ENCODE data around the gene NLGN1. TPM values are rescaled to one million over a fixed set of nuclear protein-coding genes. Genes with fewer than 3 reads are reported as not detected.

The NLGN1 gene
- total RNA-seq, 1 donor from 2014 or later = not detected

GRCh38 chr3:173750095-173750494, 352.6 kb downstream of the NLGN1 start:
- DNase-seq (no peak), ATAC-seq (ENCODE audit: low read depth) (no peak)
- Mint-ChIP-seq H3K27me3 (no peaks in the 10 kb centered on the region), H3K27ac (no peak overlapping the region), H3K4me1 (no peaks in the 10 kb centered on the region), H3K4me3 (no peak overlapping the region), H3K9me3 (peaks cover 2% of the 10 kb centered on the region), H3K36me3 (ENCODE audit: low read depth) (no peaks in the 10 kb centered on the region)
- intact Hi-C loops (cut with micrococcal nuclease) = no loop called here
- ChIA-PET POLR2A (no interaction called here), CTCF (no interaction called here)
- no peak for TF ChIP-seq CTCF (IDR thresholded peaks at IDR 0.05)

GRCh38 chr3:173750591-173750990, 353.0 kb downstream of the NLGN1 start:
- Mint-ChIP-seq H3K9me3 (peaks cover 2% of the 10 kb centered on the region), H3K27ac (no peak overlapping the region), H3K4me1 (no peaks in the 10 kb centered on the region), H3K36me3 (ENCODE audit: low read depth) (no peaks in the 10 kb centered on the region), H3K4me3 (no peak overlapping the region), H3K27me3 (no peaks in the 10 kb centered on the region)
- intact Hi-C loops (cut with micrococcal nuclease) = no loop called here
- ChIA-PET POLR2A (no interaction called here), CTCF (no interaction called here)
- no peak for DNase-seq
- TF ChIP-seq CTCF (IDR thresholded peaks at IDR 0.05) = no peak
- ATAC-seq (ENCODE audit: low read depth) = no peak

GRCh38 chr3:173753593-173753992, 356.0 kb downstream of the NLGN1 start:
- intact Hi-C loops (cut with micrococcal nuclease) = no loop called here
- POLR2A ChIA-PET = no interaction called here
- DNase-seq (no peak), ATAC-seq (ENCODE audit: low read depth) (no peak)
- no peaks in the 10 kb centered on the region for H3K4me1 Mint-ChIP-seq
- no peak for TF ChIP-seq CTCF (IDR thresholded peaks at IDR 0.05)
- H3K27ac Mint-ChIP-seq = no peak overlapping the region
- H3K9me3 Mint-ChIP-seq = no peaks in the 10 kb centered on the region
- CTCF ChIA-PET = no interaction called here
- H3K4me3 Mint-ChIP-seq = no peak overlapping the region
- no peaks in the 10 kb centered on the region for H3K36me3 Mint-ChIP-seq (ENCODE audit: low read depth)
- no peaks in the 10 kb centered on the region for H3K27me3 Mint-ChIP-seq

GRCh38 chr3:173755161-173755560, 357.6 kb downstream of the NLGN1 start:
- CTCF ChIA-PET = no interaction called here
- Mint-ChIP-seq H3K9me3 (no peaks in the 10 kb centered on the region), H3K27ac (no peak overlapping the region), H3K36me3 (ENCODE audit: low read depth) (no peaks in the 10 kb centered on the region), H3K4me3 (no peak overlapping the region), H3K4me1 (no peaks in the 10 kb centered on the region), H3K27me3 (no peaks in the 10 kb centered on the region)
- POLR2A ChIA-PET = no interaction called here
- intact Hi-C loops (cut with micrococcal nuclease) = no loop called here
- ATAC-seq (ENCODE audit: low read depth) (no peak), DNase-seq (no peak)
- TF ChIP-seq CTCF (IDR thresholded peaks at IDR 0.05) = no peak

DNA sequence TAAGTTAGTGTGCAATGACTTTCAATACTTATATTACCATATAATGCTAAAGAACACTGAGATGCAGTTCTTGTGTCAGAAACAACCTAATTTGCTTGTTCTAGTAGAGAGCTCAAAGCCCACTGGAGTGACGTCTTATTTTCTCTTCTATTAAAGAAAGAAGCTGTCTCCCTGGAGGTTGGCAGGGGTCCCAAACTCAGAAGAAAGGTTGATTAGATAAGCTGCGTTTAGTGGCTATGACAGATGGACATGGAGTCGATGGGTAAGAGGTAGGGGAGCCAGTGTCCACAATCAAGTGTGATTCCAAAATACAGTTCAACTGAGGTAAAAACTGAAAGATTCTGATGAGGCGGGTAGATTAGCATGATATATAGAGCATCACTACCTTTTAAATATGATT, 363.6 kb downstream of the NLGN1 start:
- no peaks in the 10 kb centered on the region for H3K27me3 Mint-ChIP-seq
- ATAC-seq (ENCODE audit: low read depth) (no peak), DNase-seq (no peak)
- no peak overlapping the region for H3K4me3 Mint-ChIP-seq
- H3K9me3 Mint-ChIP-seq = peaks cover 2% of the 10 kb centered on the region
- H3K4me1 Mint-ChIP-seq = no peaks in the 10 kb centered on the region
- no peak for TF ChIP-seq CTCF (IDR thresholded peaks at IDR 0.05)
- no peak overlapping the region for H3K27ac Mint-ChIP-seq
- POLR2A ChIA-PET = no interaction called here
- intact Hi-C loops (cut with micrococcal nuclease) = no loop called here
- no peaks in the 10 kb centered on the region for H3K36me3 Mint-ChIP-seq (ENCODE audit: low read depth)
- CTCF ChIA-PET = no interaction called here

All from activated B cell treated with CpG ODN at 0.5 μM for 24 hours (primary cell).